Tibial artery (tissue), 4 donors: Measurements from ENCODE around the gene FOXN1.

Source experiments
- DNase-seq, 2 donors: peaks; one replicate each; pipeline ENCODE4 v3.0.0-alpha.2; 2019
- H3K27ac ChIP-seq, 2 donors: fragments of 200-600 bp; sonication (generic) in 1 of 2; 1 replicate in 1 of 2; 2 replicates in 1 of 2; pipeline ENCODE4 v1.5.1; 2018 to 2019; ENCODE audit warnings: mild to moderate bottlenecking in 1 of 2
- H3K27me3 ChIP-seq, 2 donors: fragments of 200-600 bp; sonication (generic) in 1 of 2; one replicate each; pipeline versions ENCODE4 v1.5.1 to v1.6.0; 2016 to 2019
- H3K36me3 ChIP-seq, 3 donors: fragments of 200-600 bp; sonication (generic) in 2 of 3; one replicate each; pipeline ENCODE4 v1.5.1; 2016 to 2019; ENCODE audit warnings: mild to moderate bottlenecking in 2 of 3
- H3K4me1 ChIP-seq, 4 donors: fragments of 200-600 bp; sonication (generic) in 2 of 4; 1 replicate in 3 of 4; 2 replicates in 1 of 4; pipeline ENCODE4 v1.5.1; 2016 to 2019
- H3K4me3 ChIP-seq, 2 donors: fragments of 200-600 bp; sonication (generic) in 1 of 2; 1 replicate in 1 of 2; 2 replicates in 1 of 2; pipeline ENCODE4 v1.5.1; 2018 to 2019; ENCODE audit warnings: mild to moderate bottlenecking in 2 of 2
- H3K9me3 ChIP-seq, 3 donors: fragments of 200-600 bp; sonication (generic) in 1 of 3; one replicate each; pipeline ENCODE4 v1.5.1; 2016 to 2019
- CTCF ChIP-seq, 2 experiments: fragments of 200-600 bp in 1 of 2; fragments of 450-650 bp in 1 of 2; IDR thresholded peaks; one replicate each; pipeline ENCODE4 v1.5.1; 2017 to 2019; ENCODE audit warnings: antibody characterized with exemption in 2 of 2, mild to moderate bottlenecking in 1 of 2, moderate library complexity in 1 of 2
- intact Hi-C: fragments of 100-400 bp; cut with DNase I; formaldehyde crosslinking; loops from one replicate; pipeline ENCODE4 v1.15.0; 2023; ENCODE audit warnings: low total_unique reads

Gene FOXN1

GRCh38 chr17:28530250-28530649 is 24.1 kb downstream of the FOXN1 start:
- Histone ChIP-seq H3K27ac (no peak overlapping the region), H3K4me1 (peaks cover 0 to 28% (median 1%) of the 10 kb centered on the region in 4 donors), H3K27me3 (peaks cover 0 to 24% of the 10 kb centered on the region in 2 donors), H3K9me3 (no peaks in the 10 kb centered on the region), H3K4me3 (no peak overlapping the region), H3K36me3 (no peaks in the 10 kb centered on the region)
- intact Hi-C loops, result no loop called here
- TF ChIP-seq CTCF (IDR thresholded peaks at IDR 0.05), result no peak
- DNase-seq, result no peak

GRCh38 chr17:28530926-28531325 is 24.8 kb downstream of the FOXN1 start:
- H3K4me3 ChIP-seq, result no peak overlapping the region
- no peaks in the 10 kb centered on the region for H3K9me3 ChIP-seq
- no peak overlapping the region for H3K27ac ChIP-seq
- intact Hi-C loops, result no loop called here
- TF ChIP-seq CTCF (IDR thresholded peaks at IDR 0.05), result no peak
- peaks cover 0 to 24% of the 10 kb centered on the region in 2 donors for H3K27me3 ChIP-seq
- DNase-seq, result no peak
- H3K4me1 ChIP-seq, result peaks cover 0 to 22% (median 0%) of the 10 kb centered on the region in 4 donors
- H3K36me3 ChIP-seq, result no peaks in the 10 kb centered on the region

GRCh38 chr17:28532050-28532960 is 26.2 kb downstream of the FOXN1 start:
- Histone ChIP-seq H3K27me3 (peaks cover 0 to 25% of the 10 kb centered on the region in 2 donors), H3K36me3 (no peaks in the 10 kb centered on the region), H3K4me3 (no peak overlapping the region), H3K27ac (no peak overlapping the region), H3K9me3 (no peaks in the 10 kb centered on the region), H3K4me1 (peaks cover 0 to 17% (median 0%) of the 10 kb centered on the region in 4 donors)
- no peak for DNase-seq
- no peak for TF ChIP-seq CTCF (IDR thresholded peaks at IDR 0.05)
- intact Hi-C loops, result no loop called here

GRCh38 chr17:28533091-28533807 is 27.1 kb downstream of the FOXN1 start:
- no peaks in the 10 kb centered on the region for H3K36me3 ChIP-seq
- intact Hi-C loops, result no loop called here
- no peak overlapping the region for H3K27ac ChIP-seq
- peaks cover 0 to 27% of the 10 kb centered on the region in 2 donors for H3K27me3 ChIP-seq
- H3K4me1 ChIP-seq, result peaks cover 0 to 8% (median 0%) of the 10 kb centered on the region in 4 donors
- no peak overlapping the region for H3K4me3 ChIP-seq
- no peaks in the 10 kb centered on the region for H3K9me3 ChIP-seq
- DNase-seq, result no peak
- TF ChIP-seq CTCF (IDR thresholded peaks at IDR 0.05), result no peak

- DNase-seq, result no peak
- intact Hi-C loops, result no loop called here
- no peak for TF ChIP-seq CTCF (IDR thresholded peaks at IDR 0.05)
Observed at GRCh38 chr17:28534740-28535375, 28.7 kb downstream of the FOXN1 start.

More at GRCh38 chr17:28534740-28535375, 28.7 kb downstream of the FOXN1 start:
- Histone ChIP-seq H3K9me3 (no peaks in the 10 kb centered on the region), H3K36me3 (no peaks in the 10 kb centered on the region), H3K4me1 (peaks cover 0 to 6% (median 0%) of the 10 kb centered on the region in 4 donors), H3K27ac (no peak overlapping the region), H3K27me3 (peaks cover 0 to 27% of the 10 kb centered on the region in 2 donors), H3K4me3 (no peak overlapping the region)
